Stimulated activated CD4-positive, alpha-beta T cell treated with anti-CD3 and anti-CD28 coated beads, Interleukin-1b, Interleukin-23, amount 100 ng/mL, for 24 hours (primary cell): ENCODE data around the gene RGS17.
A peak's percentile ranks its signal among the peaks of the same experiment; 100 is the strongest.
"Not testable (repeated sequence)": the region's sequence is repeated elsewhere in the genome, so short reads cannot be mapped to it uniquely, and the experiment has no call there.

Experiments
- DNase-seq, 4 experiments: peaks; one replicate each; pipeline ENCODE4 v3.0.0-alpha.2; 2020; ENCODE audit warnings: low read depth in 4 of 4, low spot score in 1 of 4

RGS17 gene

DNA sequence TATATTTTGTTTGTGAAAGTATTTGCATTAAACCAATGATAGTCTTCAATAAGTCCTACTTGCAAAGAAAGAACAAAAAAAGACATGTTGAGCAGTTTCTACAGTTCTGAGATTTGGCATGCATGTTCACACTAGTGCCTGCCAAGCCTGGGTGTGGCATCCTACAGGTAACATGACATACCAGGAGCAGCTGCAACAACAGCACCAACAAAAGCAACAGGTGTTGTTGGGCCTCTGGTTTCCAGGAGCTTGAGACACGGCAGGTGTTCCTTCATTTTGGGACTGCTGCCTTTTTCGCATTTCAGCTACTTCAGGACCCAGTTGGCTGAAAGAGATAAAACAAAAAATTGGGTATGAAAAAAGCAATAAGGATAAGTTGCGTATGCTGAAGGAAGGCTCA lies 87.4 kb downstream of the RGS17 start:
- no peak for DNase-seq

DNA sequence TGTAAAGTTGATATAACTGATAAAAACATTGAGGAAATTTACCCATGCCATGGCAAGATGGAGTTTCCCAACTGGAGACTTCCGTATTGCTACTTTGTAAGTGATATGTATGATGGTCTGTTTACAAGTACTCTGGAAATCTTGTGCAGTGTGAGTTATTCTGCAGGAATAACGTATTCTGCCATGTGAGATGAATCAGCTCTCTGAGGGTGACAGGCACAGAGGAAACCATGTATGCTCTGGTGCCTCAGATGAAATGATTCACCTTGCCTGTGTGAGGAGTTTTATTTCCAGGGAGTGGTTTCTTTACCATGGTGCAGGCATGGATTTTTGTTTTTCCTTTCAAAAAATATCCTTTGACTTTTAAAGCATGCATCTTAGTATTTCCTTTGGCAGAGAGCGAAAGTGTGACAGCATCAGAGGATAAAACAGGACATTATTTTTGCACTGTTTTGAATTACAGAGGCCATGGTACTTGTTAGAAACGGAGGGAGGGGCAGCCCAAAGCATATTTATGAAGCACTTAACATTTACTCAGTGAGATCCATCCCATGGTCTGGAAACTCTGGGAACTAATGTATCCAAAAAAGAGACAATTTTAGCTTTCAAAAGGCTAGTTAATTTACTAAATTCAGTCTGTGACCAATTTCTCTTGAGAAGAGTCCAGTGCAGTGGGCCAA lies 92.6 kb downstream of the RGS17 start:
- DNase-seq: no peak

DNA sequence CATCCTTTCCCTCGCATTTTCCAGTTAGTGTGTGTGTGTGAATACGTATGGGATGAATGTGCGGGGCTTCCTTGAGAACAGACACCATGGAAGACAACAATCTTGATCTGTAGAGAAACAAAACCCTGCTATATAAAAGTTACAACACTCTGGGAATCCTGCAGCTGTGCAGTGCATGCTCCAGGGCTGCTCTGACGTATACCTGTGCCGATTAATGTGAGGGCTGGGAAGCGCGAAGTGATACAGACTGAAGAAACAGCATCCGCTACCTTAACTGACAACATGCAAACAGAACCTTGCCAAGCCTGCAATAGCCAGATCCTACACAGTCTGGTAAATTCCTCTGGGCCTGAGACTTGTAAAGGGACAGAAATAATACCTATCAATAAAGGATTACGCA lies 96.9 kb downstream of the RGS17 start:
- no peak for DNase-seq

DNA sequence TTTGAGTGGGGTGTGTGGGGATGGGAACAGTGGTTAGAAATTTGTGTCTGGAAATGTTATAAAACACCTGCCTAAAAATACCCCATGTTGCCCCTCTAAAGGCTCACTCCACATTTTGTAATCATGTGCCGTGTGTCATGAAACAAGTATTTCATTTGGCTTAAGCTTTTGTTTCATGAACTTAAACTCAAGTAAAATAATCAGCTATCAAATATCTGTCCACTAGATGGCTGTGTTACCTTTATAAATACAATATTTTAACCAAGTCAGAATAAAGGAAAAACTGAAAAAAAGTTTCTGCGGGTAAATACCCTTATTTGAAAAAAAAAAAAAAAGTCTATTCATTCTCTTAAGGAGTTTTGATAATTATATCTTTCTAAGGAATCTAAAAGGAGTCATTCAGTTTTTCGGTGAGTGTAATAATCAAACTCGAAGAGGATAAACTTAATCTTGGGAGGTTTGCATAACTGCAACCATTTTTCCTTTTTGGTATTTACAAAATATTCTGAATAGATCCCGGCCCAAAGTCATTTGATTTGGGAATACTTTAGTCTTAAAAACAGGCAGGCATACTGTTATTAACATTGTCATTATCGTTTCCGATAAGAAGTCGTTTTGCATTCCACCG lies 98.7 kb downstream of the RGS17 start:
- DNase-seq: no peak

DNA sequence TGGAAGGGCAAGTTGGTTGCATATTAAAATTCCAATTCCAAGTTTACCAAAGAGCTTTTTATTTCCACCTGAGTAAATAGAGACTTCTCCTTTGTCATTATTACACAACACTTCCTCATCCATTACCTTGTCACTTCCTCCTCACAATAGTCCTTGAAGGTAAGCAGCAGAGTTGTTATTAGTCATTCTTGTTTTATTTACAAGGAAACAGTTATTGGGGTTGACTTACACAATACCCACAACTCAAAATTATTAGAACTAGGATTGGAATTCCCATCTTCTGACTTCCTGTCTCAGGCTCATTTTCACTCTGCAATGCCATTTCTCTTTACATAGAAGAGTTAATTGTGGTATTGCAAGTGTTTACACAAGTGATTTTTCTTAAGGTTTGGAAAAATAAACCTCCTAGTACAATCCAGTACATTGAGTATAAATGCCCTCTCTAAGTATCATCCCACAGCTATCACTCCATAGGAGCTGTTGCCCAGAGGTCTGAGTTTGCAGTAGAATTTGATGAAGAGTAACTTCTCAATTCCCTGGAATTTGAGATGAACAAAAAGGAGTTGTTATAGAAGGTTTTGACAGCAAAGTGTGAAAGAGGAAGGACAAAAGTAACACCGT lies 99.6 kb downstream of the RGS17 start:
- DNase-seq: no peak

DNA sequence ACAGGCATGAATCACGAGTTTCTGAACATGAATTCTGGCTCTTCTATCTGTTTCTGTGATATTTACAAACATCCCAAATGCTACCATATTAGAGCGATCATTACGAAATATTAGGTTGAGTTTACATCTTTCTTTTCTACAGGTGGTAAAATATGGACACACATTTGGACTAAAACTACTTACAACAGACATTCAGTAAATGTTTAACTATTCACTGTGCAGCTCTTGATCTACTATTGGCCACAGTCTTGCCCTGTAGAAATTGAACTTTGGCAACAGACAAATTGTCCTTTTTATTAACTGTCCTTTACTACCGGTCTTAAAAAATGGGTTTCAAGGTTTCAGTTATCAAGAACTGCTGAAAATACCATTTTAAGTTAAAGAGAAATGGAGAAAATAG lies 102.1 kb downstream of the RGS17 start:
- no peak for DNase-seq

DNA sequence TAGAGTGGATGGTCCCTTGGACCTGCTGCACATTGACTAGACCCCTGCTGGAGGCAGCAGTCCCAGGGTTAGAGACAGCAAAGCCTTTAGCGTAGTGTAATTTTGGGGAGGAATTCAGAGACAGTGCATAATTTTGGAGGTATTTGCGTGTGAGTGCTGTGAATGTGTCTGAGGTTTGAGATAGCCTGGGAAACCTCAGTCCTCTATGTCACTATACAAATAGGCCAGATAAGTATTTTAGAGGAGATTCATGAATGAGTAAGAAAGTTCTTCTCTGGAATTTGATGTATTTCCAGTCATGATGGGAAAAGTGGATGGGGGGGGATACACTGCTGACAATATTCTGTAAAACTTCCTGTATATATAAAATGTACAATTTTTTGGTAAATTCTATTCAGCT lies 102.8 kb downstream of the RGS17 start:
- DNase-seq: no peak

DNA sequence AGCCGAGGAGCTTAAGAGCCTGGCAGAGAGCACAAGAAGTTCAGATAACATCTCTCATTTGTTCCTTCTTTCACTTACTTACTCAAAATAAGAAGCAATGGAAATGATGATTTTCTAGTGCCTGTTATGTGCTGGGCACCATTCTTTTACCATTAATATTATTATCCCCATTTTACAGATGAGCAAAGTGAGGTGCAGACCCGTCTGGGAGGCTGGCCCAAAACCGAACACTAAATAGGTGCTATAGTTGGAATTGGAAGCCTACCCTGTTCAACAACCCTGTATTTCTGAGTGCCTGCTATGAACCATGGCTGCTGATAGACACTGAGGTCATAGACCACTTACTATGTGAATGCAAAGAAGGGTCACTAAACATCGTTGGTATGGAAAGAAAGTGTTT lies 103.6 kb downstream of the RGS17 start:
- no peak for DNase-seq

DNA sequence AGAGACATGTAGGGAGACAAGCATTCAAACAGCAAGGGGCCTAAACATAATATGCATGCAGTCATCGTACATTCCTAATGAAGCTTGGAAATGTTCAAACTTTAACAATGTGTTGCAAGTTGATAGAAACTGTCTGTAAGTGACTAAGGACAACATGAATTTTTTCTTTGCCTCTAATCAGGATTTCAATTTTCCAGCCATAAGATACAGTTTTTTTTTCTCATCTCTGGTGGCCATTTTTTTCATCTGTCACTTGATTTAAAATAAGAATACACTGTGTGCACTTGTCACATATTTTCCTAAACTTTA lies 106.4 kb downstream of the RGS17 start:
- no peak for DNase-seq

DNA sequence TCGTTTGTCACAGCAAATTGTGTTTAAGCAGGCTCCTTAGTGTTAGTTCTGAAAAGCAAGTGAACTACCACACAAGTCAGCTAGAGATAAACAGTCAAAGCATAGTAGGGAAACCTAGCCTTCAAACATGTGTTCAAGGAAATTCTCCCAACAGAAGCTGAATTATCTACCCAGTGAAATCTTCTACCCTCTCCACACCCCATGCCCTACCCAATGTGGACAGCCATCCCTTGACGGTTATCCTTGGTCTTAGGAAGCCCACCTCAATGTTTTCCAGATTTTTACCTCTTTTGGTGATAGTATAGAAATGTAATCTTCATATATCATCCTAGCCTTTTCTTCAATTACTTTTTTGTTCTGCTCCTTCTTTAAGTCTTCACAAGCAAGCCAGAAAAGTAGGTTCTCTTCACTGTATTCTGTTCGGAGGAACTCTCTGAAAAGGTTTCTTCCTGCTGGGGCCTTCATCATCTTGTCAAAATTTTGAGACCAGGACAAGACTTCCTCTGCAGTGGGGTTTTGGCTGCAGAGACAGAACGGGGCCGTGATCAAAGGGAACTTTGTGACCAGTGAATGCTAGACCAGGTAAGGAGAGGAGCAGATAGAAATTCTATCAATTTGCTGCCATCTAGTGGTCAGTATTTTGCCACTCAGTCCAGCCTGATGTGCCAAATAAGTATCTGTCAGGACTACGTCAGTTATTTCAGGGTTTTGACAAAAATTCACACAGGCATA lies 106.9 kb downstream of the RGS17 start:
- peak in 2 of 4 experiments; percentile 8 to 18 for DNase-seq

DNA sequence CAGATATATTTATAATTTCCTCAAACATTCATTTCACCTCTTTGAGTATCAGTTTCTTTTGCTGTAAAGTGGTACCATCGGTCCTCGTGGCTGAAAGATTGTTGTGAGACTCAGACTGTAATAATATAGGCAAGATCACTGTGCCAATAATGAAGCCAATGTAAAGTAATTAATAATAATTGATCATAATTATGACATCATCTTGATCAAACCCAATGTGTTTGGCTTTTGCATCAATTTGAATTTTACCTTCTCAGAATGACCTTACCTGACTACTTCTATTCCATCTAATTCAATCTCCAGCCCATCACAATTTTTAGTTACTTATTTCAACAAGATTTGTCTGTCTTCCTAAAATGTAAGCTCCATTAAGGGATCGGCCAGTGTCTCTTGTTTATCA lies 112.7 kb downstream of the RGS17 start:
- no peak for DNase-seq

DNA sequence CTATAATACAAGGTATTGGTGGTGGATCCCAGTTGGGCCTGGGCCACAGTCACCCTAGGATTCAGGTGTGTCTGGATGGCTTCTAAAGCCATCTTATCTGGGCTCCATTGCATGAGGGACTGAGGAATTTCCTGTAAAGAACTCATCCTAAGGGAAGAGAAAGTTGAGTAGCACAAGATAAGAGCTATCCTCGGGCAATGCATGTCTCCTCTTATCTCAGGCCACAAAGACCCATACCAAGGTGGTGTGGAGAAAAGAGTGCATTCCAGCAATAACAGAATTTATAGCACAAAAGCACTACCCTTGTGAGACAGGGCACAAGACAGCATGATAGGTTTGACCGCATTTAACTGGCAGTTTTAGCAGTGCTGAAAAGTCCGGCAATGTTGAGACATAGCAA lies 114.2 kb downstream of the RGS17 start:
- no peak for DNase-seq

DNA sequence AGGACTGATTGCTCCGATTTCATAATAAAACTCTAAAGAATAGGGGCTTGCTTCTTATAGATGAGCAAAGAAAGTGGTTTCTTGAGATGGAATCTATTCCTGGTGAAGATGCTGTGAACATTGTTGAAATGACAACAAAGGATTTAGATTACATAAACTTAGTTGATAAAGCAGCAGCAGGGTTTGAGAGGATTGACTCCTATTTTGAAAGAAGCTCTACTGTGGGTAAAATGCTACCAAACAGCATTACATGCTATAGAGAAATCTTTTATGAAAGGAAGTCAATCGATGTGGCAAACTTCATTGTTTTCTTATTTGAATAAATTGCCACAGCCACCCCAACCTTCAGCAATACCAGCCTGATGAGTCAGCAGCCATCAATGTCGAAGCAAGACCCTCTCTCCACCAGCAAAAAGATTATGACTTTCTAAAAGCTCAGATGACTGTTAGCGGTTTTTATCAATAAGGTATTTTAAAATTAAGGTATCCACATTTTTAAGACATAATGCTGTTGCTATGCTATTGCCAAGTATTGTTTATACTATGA lies 115.9 kb downstream of the RGS17 start:
- DNase-seq: no peak

DNA sequence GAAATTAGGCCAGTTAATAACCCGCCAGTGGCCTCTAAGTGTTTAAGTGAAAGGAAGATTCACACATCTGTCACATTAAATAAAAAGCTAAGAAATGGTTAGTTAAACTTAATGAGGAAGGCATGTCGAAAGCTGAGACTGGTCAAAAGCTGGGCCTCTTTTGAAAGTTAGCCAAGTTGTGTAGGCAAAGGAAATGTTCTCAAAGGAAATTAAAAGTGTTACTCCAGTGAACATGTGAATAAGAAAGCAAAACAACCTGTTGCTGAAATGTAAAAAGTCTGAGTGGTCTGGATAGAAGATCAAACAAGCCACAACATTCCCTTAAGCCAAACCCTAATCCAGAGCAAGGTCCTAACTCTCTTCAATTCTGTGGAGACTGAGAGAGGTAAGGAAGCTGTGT lies 117.6 kb downstream of the RGS17 start:
- no peak for DNase-seq

DNA sequence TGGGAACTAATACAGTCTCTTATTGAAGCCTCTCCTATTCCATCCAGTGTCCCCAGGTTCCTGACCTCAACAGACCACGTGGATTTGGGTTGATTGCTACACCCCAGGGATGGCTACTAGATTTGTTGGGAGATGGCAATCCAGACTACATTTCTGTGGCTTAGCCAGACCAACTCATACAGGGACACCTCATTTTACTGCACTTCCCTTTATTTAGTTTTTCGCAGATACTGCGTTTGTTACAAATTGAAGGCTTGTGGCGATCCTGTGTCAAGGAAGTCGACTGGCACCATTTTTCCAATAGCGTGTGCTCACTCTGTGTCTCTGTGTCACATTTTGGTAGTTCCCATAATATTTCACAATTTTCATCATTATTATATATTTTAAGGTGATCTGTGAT lies 118.2 kb downstream of the RGS17 start:
- no peak for DNase-seq

DNA sequence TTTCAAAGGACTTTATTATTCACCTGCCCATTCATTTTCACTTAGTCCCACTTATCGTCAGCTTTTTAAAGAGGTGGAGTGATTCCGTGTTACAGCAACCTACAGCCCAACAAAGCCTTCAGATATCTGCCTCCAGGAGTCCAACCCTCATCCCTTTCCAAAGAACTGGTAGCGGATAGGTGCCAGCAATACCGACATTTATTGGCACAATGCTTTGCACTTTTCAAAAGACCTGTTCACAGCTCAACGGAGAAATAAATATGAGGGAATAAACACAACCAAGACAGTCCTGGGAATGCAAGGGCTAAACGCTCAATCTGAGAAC lies 127.8 kb downstream of the RGS17 start:
- no peak for DNase-seq

DNA sequence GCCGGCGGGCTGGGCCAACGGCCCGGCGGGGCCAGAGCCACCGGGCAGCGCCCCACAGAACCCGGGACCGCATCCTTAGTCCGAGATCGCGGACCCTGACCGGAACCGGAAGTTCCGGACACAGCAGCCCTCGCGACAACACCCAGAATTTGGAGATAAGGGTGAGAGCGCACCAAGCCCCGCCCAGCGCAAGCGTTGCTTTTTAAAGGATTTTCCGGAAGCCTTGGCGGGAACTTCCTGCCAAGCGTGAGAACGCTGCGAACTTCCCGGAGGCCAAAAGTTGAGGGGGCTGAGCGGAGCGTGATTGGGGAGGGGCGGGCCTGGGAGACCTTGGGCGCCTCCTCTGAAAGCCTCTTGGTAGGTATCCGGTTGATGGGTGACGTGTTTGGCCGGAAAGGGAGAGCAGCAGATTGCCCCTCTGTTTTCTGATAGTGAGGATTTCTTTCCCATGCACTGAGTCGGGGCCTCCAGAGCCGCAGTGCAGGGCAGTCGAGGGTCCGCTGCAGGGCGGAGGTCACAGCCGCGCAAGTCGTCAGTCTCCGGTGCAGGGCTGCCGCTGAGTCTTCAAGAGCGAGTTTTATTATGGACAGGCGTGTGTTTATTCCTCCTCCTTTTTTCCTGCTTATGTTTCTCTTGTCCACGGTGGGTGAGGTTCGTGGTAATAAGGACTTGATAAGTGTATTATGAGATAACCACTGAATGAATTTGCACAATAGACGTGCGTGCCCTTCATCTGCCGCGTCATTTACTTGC lies 128.3 kb downstream of the RGS17 start, which contains the start of gene MTRF1L:
Gene MTRF1L (minus strand): TSS at position 97 of the 753 bp plus-strand sequence. CDS start 24 bp downstream, at position 73.
- peak; percentile 62 to 88 (median 76) for DNase-seq

DNA sequence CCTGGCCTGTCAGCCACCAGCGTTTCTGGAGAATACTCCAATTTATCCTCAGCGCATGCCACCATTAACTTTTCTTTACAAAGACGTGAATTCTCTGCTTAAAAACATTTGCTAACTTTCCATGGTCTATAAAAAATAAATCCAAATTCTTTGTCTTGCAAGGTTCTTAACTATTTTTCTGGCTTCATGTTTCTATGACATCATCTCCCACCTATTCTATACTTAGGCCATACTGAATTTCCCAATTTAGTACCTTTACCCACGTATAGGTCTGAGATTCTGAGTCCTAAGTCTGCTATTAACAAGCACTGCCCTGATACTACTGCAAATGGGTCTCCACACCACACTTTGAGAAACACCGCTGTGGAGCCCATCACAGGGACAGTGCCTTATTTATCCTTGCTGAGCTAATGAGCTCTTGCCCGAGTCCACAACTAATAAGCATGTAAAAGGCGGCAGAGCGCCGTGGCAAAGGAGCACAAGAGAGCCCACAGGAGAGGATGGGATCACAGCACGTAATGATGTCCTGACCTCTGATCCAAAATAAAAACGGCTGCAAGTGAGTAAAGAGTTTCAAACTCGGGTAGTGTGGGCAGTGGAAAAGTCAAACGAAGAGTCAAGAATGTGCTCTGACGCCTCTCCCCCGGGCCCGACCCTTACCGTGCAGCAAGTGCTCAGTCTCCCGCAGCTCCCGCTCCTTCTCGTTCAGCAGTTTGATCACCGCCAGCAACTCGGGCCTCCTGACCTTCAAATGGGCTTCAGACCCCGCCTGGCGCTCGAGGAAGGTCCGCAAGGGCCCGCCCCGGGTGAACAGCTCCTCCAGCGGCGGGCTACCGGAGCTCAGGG lies 129.1 kb downstream of the RGS17 start:
- DNase-seq: peak in 1 of 4 experiments; percentile 4

DNA sequence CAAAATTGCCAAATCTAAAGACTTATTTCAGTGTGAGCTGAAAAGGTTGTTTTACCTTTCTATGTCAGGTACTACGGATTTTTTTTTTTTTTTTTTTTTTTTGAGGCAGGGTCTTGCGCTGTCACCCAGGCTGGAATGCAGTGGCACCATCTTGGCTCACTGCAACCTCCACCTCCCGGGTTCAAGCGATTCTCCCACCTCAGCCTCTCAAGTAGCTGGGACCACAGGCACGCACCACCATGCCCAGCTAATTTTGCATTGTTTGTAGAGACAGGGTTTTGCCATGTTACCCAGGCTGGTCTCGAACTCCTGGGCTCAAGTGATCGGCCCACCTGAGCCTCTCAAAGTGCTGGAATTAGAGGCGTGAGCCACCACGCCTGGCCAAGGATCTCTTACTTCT lies 130.3 kb downstream of the RGS17 start:
- not testable (repeated sequence) for DNase-seq

DNA sequence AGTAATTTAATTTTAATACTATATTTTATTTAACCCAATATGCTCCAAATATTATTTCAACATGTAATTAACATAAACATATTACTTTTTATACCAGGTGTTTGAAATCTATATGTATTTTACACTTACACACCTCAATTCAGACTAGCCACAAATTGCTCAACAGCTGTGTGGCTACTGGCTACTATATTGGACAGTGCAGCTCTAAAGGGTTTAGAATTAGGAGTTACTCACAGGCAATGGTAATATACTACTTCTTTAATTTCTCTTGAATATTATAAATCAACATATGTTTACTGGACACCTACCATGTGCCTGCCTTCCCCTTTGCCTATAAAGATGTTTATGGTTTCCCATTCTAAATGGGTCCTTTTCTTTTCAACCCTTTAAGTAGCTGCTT lies 130.8 kb downstream of the RGS17 start:
- no peak for DNase-seq
